GM19468 (cell line): ENCODE data around the gene LEPROT.
"Not testable (repeated sequence)": the region's sequence is repeated elsewhere in the genome, so short reads cannot be mapped to it uniquely, and the experiment has no call there.

Experiments
- ATAC-seq: cut with Tn5 transposase; IDR thresholded peaks from one replicate; pipeline ENCODE4 v1.9.1; 2021; ENCODE audit warnings: mild to moderate bottlenecking, moderate library complexity, moderate number of reproducible peaks; ENCODE audit not compliant: unreplicated experiment; ENCODE audit errors: extremely low read depth

LEPROT gene

DNA sequence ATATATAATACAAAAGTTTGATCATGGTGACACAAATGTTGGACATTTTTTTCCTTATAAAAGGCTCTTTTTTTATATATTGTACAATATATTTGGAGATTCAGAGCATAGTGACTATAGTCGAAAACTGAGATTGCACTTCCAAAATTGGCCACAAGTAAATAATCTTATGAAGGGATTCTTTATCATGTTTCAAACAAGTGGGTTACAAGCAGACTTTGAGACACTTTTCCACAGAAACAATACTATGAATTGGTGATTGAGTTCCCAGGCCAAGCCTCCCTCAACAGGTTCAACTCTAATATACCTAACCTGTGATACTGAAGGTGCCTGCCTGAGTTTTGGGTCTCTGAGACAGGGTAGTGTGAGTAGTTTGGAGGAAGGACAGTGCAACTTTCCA lies 13.8 kb downstream of the LEPROT start:
- ATAC-seq: no peak

DNA sequence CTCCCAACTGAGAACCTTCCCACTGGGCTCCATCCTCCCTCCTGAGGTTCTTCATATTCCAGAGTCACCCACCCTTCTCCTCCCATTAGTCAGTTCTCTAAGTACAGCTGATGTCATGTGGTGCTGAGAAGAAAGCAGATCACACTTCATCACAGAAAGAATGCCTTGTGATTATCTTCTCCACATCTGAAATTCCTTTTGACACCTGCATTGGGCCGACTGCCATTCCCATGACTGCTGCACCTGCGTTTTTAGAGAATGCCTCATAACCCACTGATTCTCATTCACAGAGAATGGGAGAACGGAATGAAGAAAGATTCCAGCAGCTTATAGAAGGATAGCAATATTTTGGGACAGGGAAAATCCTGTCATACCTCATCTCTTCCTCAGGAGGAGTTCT lies 14.3 kb downstream of the LEPROT start:
- no peak for ATAC-seq

DNA sequence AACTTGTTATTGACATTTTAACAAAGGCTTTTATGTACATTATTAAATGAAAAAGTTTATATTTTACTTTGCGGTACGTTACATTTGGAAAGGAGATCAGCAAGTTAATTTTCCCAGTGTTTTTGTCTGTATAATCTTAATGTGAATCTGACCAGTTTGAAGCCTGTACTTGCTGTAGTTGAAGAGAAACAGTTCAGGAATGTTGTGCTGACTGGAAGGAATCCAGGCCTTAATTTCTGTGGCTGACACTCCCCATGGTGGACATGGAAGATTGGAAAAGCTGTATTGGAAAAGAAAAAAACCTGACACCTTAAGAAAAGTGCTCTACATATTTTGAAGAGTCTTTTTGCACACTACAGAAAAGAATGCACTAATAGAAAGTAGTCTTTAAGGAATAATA lies 15.5 kb downstream of the LEPROT start:
- ATAC-seq: no peak

DNA sequence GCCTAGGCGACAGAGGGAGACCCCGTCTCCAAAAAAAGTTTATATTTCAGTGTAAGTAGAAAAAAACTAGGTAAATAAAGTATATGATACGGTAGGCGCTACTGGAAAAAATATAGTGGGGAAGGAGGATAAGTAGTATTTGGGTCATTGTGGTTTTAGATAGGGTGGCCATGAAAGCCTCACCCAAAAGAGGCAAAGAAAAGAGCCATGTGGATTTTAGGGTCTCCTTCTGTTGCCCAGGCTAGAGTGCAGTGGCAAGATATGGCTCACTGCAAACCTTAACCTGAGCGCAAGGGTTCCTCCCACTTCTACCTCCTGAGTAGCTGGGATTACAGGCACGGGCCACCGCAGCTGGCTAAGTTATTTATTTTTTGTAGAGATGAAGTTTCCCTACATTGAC lies 17.1 kb downstream of the LEPROT start:
- no peak for ATAC-seq

DNA sequence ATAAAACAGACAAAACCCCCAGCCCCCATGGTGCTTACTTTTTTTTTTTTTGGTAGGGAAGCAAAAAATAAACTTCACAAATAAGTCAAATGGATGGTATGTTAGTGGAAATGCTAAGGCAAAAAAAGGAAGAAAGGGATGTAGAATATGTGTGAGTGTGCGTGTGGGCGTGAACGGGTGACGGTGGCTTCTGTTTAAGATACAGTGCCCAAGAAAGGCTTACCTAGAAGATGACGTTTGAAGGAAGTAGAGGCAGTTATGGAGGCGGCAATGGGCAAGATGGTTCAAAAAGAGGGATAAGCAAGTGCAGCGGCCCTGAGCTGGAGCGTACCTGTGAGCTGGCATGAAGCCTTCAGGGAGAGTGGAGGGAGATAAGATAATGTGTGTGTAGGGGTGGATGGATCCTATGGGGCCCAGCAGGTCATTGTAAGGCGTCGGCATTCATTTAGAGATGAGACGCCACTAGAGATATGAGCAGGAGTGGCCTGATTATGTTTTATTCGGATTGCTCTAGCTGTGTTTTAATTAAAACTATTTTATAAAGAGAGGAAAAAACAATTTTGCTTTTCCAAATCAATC lies 19.9 kb downstream of the LEPROT start:
- no peak for ATAC-seq

DNA sequence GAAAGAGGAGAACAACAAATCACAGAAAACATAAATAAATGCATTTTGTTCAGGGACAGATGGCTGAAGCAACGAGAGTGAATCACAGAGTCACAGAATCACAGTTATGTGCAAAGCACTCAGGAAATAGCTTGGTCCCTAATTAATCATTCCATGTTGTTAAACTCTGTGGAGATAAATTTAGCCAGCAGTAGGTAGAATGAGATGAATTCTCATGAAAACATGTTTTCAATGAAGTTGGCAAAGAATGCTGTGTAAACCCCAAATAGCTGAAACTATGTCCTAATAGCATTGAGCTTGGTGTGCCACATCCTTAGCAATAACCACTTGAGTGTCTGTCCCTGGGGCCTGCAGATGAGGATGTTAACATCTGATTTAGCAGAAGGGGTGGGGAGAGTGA lies 20.4 kb downstream of the LEPROT start:
- no peak for ATAC-seq

DNA sequence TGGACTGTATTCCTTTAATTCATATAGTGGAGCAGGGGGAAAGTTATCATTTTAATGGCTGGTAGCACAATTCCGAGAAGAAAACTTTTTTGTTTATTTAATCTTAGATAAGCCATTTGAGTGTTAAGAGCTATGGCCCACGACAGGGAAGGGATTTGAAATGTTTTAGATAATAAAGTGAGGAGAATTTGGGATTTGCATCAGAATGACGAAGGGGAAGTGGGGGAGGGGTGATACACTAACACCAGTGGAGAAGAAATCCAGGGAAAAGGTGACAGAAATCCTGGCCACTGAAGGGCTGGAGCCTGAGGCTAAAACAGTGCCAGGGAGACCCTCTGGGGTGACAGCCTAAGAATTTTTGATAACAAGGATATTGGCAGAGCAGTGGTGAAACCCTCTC lies 21.0 kb downstream of the LEPROT start:
- ATAC-seq: no peak

DNA sequence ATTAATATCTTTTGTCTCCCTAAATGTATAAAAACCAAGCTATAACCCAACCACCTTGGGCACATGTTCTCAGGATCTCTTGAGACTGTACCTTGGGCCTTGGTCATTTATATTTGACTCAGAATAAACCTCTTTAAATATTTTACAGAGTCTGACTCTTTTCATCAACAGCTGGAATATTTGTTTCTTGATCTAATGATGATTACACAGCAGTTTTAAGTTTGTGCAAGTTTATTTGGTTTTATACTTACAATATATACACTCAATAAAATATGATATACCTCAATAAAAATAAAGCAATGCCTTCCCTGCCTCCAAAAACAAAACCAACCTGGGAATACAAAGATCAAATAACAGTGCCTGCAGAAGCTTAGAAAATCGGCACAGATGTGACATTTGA lies 22.0 kb downstream of the LEPROT start:
- ATAC-seq: no peak

DNA sequence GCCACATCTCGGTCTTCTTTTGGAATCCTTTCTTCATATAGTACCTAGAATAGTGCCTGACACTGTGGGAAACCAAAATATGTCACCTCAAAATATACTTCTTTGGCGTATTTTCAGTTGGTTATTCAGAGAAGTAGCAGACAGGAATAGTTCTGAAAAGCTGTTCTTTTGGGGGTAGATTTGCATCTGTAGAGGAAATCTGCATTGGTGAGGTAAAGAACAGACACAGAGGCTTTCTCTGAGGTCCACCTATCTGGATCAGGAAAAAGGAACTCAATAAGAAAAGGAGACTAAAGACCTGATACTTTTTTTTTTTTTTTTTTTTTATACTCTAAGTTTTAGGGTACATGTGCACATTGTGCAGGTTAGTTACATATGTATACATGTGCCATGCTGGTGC lies 23.2 kb downstream of the LEPROT start:
- no peak for ATAC-seq

DNA sequence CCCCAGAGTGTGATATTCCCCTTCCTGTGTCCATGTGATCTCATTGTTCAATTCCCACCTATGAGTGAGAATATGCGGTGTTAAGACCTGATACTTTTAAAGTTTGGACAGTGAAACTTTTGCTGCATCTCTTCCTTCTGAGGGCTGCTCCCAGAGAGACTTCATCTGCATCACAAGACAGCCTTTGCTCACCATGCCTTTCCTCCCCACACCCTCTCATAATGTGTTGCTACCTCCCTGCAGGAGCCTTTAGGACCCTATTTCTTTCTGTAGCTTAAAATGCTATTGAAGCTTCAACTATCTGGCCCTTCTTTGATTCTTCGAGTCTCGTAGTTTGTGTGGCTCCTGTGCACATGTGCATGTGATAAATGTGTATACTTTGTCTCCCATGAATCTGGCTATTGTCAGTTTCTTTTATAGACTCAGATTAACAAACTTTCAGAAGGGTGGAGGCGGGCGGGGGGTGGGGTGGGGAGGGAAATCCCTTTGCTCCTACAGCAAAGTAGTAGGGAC lies 23.7 kb downstream of the LEPROT start:
- ATAC-seq: no peak

DNA sequence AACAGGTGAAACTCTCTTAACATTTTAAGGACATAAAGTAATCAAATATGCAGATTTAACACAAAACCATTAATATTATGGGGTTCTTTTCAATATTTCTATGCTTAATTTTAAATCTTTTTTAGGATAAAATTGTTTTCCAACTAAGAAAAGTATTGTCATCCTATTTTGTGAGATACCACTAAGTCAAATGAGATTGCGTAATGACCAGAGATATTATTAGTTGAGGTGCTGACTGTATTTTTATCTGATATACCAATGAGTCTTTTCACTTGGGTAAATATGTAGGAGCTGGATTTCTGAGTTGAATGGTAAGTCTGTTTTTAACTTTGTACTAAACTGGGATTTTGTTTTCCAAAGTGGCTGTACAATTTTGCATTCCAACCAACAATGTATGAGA lies 25.4 kb downstream of the LEPROT start:
- ATAC-seq: no peak

DNA sequence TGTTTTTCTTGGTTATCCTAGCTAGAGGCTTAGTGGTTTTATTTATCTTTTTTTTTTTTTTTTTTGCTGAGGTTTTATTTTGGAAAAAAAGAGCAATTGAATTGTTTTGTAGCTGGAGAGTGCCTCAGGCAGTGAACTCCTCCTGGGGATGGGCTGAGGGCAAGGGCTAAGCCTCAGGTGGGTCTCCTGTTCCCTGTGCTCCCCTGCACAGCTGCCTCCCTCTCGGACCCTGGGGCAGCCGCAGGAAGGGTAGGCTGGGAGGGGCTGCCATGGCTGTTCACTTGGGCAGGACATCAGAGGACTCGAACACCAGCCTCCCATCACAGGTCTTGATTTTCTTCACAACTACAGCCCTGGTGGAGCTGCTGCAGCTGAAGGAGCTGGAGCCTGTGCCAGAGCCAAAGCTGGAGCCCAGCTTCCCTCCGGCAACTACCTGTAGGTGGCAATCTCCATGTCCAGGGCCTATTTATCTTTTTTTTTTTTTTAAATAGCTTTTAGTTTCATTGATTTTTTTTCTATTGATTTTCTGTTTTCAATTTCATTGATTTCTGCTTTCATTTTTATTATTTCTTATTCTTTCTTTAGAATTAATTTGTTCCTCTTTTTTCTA lies 28.9 kb downstream of the LEPROT start:
- ATAC-seq: no peak

DNA sequence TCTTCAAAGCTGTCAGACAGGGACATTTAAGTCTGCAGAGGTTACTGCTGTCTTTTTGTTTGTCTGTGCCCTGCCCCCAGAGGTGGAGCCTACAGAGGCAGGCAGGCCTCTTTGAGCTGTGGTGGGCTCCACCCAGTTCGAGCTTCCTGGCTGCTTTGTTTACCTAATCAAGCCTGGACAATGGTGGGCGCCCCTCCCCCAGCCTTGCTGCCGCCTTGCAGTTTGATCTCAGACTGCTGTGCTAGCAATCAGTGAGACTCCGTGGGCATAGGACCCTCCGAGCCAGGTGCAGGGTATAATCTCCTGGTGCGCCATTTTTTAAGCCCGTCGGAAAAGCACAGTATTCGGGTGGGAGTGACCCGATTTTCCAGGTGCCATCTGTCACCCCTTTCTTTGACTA lies 35.2 kb downstream of the LEPROT start:
- not testable (repeated sequence) for ATAC-seq

DNA sequence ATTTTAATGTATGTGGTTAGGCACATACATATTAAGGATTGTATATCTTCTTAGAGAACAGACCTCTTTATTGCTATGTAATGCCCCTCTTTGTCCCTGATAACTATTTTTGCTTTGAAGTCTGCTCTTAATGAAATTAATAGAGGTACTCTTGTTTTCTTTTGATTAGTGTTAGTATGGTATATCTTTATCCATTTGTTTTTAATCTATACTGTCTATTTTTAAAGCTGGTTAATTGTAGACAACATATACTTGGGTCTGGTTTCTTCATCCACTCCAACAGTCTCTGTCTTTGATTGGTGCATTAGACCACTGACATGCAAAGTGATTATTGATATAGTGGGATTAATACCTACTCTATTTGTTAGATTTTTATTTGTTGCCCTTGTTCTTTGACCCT lies 36.0 kb downstream of the LEPROT start:
- ATAC-seq: no peak

DNA sequence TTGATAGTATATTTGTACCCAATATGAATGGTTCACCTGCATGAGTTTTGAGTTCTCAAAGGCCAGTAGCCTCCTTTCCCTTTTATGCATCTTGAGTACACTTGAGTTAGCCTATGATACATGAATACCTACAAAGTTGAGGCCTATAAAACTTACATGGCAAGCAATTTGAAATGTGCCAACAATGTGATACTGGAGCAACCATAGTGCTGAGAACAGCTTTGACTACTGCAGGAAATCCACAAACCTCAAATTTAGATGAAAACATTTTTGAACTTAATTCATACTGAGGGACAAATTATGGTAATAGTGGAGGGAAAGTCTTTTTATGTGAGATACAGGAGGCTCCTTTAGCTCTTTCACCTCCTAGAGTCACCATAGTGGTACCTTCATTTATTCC lies 37.4 kb downstream of the LEPROT start:
- ATAC-seq: no peak

DNA sequence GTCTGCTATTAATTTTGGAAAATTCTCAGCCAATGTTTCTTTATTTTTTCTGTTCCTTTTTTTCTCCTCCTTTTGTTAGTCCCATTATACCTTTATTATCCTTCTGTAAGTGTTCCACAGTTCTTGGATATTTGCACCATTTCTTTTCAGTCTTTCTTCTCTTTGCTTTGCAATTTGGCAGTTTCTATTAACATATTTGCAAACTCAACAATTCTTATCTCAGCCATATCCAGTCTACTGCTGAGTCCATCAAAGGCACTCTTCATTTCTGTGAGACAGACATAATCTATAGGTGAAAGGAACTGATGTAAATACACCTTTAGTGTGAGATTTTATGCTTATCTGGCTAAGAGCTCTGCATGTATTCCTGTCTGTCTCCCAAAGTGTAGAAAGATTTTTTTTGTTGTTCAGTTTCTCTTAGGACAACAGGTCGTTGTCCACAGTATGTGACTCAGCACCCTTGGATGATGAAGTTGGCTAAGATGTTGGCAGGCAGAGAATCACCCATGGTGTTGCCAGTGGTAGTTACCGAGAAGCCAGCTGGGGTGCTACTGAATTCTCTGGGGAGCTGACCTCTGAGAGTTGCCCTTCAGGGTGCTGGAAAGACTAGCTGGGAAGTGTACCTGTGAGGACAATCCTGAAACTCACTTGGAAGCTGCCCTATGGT lies 38.4 kb downstream of the LEPROT start:
- no peak for ATAC-seq

DNA sequence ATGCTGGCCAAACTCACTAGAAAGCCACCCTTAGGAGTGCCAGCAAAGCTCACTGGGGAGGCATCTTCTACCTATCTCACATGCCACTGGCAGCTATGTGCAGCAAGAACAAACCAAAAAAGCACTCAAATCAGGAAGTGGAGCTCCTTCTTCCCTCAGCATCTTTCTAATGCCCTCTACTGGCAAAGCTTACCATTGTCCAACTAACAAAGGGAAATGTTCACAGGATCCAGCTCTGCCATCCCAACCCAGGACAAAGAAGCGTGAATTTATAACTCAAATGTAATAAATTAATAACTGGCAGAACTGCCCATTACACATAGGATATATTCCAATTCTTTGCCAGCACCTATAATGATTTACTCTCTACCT lies 38.9 kb downstream of the LEPROT start:
- no peak for ATAC-seq

DNA sequence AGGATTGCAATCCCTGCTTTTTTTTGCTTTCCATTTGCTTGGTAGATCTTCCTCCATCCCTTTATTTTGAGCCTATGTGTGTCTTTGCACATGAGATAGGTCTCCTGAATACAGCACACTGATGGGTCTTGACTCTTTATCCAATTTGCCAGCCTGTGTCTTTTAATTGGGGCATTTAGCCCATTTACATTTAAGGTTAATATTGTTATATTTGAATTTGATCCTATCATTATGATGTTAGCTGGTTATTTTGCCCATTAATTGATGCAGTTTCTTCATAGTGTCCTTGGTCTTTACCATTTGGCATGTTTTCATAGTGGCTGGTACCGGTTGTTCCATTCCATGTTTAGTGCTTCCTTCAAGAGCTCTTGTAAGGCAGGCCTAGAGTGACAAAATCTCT lies 45.4 kb downstream of the LEPROT start:
- ATAC-seq: not testable (repeated sequence)

DNA sequence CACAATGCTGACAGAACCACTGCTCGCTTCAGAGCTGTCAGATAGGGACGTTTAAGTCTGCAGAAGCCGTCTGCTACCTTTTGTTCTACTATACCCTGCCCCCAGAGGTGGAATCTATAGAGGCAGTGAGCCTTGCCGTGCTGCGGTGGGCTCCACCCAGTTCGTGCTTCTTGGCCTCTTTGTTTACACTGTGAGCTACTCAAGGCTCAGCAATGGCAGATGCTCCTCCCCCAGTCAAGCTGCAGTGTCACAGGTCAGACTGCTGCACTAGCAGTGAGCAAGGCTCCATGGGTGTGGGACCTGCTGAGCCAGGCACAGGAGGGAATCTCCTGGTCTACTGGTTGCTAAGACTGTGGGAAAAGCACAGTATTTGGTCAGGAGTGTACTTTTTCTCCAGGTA lies 47.1 kb downstream of the LEPROT start:
- ATAC-seq: no peak

DNA sequence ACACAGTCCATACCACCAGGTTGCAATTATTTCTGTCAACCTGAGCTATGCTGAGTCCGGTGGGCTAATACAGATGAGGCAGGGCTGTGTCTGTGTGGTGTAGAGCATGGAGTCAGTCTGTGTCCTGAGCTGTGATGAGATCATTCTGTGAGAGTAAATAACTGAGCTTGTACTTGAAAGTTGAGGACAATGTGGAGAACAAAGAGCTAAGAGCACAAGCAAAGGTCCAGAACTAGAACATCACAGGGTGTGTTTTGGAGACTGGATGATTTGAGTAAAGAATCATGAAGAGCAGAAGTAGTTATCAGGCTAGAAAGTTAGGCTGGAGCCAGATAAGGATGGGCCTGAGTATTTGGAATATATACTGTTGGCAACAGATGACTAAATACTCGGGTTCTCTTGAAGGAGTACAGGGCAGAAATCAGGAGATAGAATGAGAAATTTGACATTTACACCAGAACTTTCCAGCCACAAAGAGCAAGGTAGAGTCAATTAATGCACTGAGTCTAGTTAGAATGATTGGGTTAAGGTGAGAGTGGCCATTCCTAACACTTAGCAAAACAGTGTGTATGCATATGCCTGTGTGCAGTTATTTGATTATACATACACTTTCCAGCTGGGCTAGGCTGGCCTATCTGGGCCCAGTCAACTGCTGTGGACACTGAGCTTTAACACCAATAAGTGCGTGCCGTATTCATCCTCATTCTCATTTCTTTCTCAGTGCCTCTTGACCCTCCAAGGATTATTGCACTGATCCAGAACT lies 48.8 kb downstream of the LEPROT start:
- ATAC-seq: no peak

DNA sequence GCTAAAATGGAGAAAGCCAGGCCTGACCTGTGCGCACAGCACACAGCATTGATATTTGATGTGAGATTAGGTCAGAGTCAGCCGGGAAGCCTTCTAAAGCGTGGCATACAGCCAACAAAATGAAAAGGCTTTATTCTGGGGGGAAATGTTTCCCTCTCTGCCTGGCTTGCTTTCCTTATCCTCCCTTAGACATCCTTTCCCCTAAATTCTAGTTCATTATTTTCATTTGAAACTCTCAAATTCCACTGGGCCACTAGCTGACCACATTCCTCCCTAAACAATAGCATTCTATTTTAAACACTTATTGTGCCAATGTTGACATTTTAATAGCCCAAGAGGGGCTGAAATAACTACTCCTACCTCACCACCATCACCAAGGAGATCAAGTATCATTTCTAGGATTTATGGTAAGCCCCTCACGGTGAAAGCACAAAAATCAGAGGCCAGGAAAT lies 49.4 kb downstream of the LEPROT start:
- no peak for ATAC-seq
